Colonic mucosa (tissue), 4 donors: Measurements from ENCODE around the gene PI4K2A. TPM values are rescaled to one million over a fixed set of nuclear protein-coding genes. Genes with fewer than 3 reads are reported as not detected.

Experiments
- DNase-seq: peaks from one replicate; pipeline ENCODE4 v3.0.0-alpha.2; 2020
- H3K27ac ChIP-seq: fragments of 200-600 bp; one replicate; pipeline ENCODE4 v1.8.0; 2021
- H3K27me3 ChIP-seq: fragments of 200-600 bp; one replicate; pipeline ENCODE4 v1.8.0; 2021
- H3K36me3 ChIP-seq: fragments of 200-600 bp; one replicate; pipeline ENCODE4 v1.8.0; 2021
- H3K4me1 ChIP-seq: fragments of 200-600 bp; one replicate; pipeline ENCODE4 v1.8.0; 2021; ENCODE audit warnings: mild to moderate bottlenecking
- H3K4me3 ChIP-seq: fragments of 200-600 bp; one replicate; pipeline ENCODE4 v1.8.0; 2021
- H3K9ac ChIP-seq, 2 donors: one replicate each; pipeline ENCODE4 v1.7.0; 2013; ENCODE audit warnings: control low read depth in 2 of 2, low read depth in 2 of 2, low read length in 2 of 2
- H3K9me3 ChIP-seq: fragments of 200-600 bp; one replicate; pipeline ENCODE4 v1.8.0; 2021
- CTCF ChIP-seq: fragments of 200-600 bp; IDR thresholded peaks from one replicate; pipeline ENCODE4 v1.8.0; 2022; ENCODE audit warnings: antibody characterized with exemption, mild to moderate bottlenecking
- intact Hi-C: fragments of 100-400 bp; cut with DNase I; formaldehyde crosslinking; loops from one replicate; pipeline ENCODE4 v1.14.1; 2022
- total RNA-seq, 2 donors: library from RNA; stranded (reverse); fragmentation: NEBNext Ultra II Directional in 1 of 2; extraction: Animal tissue kit (Norgen Biotek cat#: 25700) in 1 of 2; gene quantifications; one replicate each; pipeline ENCODE4 v1.2.1, GENCODE V29; 2021
- donor health status: healthy.
- donor health status: DM: no; HTN: no; CAD: no.
- donor health status: DM: no; HTN: no; CAD: no.

Gene PI4K2A
- total RNA-seq, 2 donors from 2014 or later = 10.6 to 11.0 TPM

DNA sequence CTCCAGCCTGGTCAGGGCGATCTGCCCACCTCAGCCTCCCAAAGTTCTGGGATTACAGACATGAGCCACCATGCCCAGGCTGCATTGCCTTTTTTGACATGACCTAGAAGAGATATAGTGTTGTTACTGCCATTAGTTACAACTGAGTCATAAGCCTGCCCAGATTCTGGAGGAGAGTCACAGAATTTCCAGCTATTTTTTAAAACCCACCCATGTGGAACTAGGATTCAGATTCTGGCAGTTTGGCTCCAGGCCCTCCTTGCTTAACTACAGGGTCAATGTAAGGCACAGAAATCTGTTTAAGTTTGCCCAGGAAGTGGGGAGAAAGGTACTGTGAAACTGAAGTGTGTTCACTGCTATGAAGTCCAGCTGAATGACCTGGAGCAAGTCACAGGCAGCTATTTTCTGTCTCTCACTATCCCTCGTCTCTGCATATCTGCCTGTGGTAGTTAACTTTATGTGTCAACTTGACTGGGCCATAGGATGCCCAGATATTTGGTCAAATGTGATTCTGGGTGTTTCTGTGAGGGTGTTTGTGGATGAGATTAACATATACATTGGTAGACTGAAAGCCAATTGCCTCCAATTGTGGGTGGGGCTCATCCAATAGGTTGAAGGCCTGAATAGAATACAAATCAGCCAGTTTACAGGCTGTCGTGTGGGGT, 64.7 kb downstream of the PI4K2A start:
- Histone ChIP-seq H3K9me3 (no peaks in the 10 kb centered on the region), H3K27me3 (no peaks in the 10 kb centered on the region), H3K4me3 (no peak overlapping the region), H3K4me1 (no peaks in the 10 kb centered on the region), H3K27ac (no peak overlapping the region), H3K9ac (no peak overlapping the region), H3K36me3 (no peaks in the 10 kb centered on the region)
- intact Hi-C loops = no loop called here
- TF ChIP-seq CTCF = no peak
- no peak for DNase-seq

- H3K36me3 ChIP-seq = no peaks in the 10 kb centered on the region
- no peak for TF ChIP-seq CTCF
- H3K9ac ChIP-seq = no peak overlapping the region
- no peak overlapping the region for H3K4me3 ChIP-seq
- no peaks in the 10 kb centered on the region for H3K9me3 ChIP-seq
- no peaks in the 10 kb centered on the region for H3K4me1 ChIP-seq
- H3K27me3 ChIP-seq = no peaks in the 10 kb centered on the region
- intact Hi-C loops = no loop called here
- DNase-seq = no peak
- no peak overlapping the region for H3K27ac ChIP-seq
Observed at GRCh38 chr10:97707134-97707861, 66.8 kb downstream of the PI4K2A start.

- intact Hi-C loops = loop anchor here (2.0 kb wide), 1 partner anchor 23 kb away; no protein-coding TSS in a partner anchor
- no peaks in the 10 kb centered on the region for H3K27me3 ChIP-seq
Observed at GRCh38 chr10:97708167-97708566, 67.7 kb downstream of the PI4K2A start.

GRCh38 chr10:97708976-97709946, 68.8 kb downstream of the PI4K2A start:
- Histone ChIP-seq H3K9me3 (no peaks in the 10 kb centered on the region), H3K27me3 (no peaks in the 10 kb centered on the region), H3K4me3 (no peak overlapping the region), H3K36me3 (no peaks in the 10 kb centered on the region), H3K9ac (peak overlapping the region in 1 of 2 donors; percentile 46), H3K27ac (no peak overlapping the region), H3K4me1 (no peaks in the 10 kb centered on the region)
- intact Hi-C loops = loop anchor here (2.0 kb wide), 1 partner anchor 22 kb away; no protein-coding TSS in a partner anchor
- TF ChIP-seq CTCF = peak; percentile 47
- peak; percentile 82 for DNase-seq

More at GRCh38 chr10:97708167-97708566, 67.7 kb downstream of the PI4K2A start:
- H3K36me3 ChIP-seq = no peaks in the 10 kb centered on the region
- no peak for DNase-seq
- no peaks in the 10 kb centered on the region for H3K4me1 ChIP-seq
- no peaks in the 10 kb centered on the region for H3K9me3 ChIP-seq
- no peak overlapping the region for H3K27ac ChIP-seq
- no peak for TF ChIP-seq CTCF
- no peak overlapping the region for H3K4me3 ChIP-seq
- no peak overlapping the region for H3K9ac ChIP-seq
